ENCODE data around the gene SLC46A1.
A peak's percentile ranks its signal among the peaks of the same experiment; 100 is the strongest.

SLC46A1 gene

GRCh38 chr17:28367641-28368305 is 38.2 kb downstream of the SLC46A1 start:
- Histone ChIP-seq H3K79me2 (ENCODE audit: control insufficient read depth, insufficient read depth, low read length, poor library complexity) (no peaks in the 10 kb centered on the region), H4K12ac (ENCODE audit: low read depth, low read length) (no peak overlapping the region), H2BK12ac (ENCODE audit: low read length) (no peak overlapping the region), H2AK5ac (ENCODE audit: low read length) (no peak overlapping the region), H3K9me3 (ENCODE audit: insufficient read depth, low read depth, low read length) (no peaks in the 10 kb centered on the region), H2BK120ac (ENCODE audit: insufficient read depth, low read length, poor library complexity) (no peak overlapping the region), H3K9ac (ENCODE audit: low read length) (no peak overlapping the region), H3K79me1 (ENCODE audit: low read length) (no peaks in the 10 kb centered on the region), H4K91ac (ENCODE audit: low read depth, low read length) (no peak overlapping the region), H2BK5ac (ENCODE audit: low read depth, low read length, poor library complexity) (no peak overlapping the region), H3K27ac (ENCODE audit: low read depth, low read length) (no peak overlapping the region), H3K4ac (ENCODE audit: low read depth, low read length) (no peak overlapping the region), H3K27me3 (ENCODE audit: insufficient read depth, low read length) (peaks cover 13% of the 10 kb centered on the region), H3K36me3 (ENCODE audit: control insufficient read depth in 1 of 2, insufficient read depth in 2 of 2, low read length in 2 of 2) (peaks cover 6 to 20% of the 10 kb centered on the region in 2 experiments), H3K4me2 (ENCODE audit: low read length) (no peak overlapping the region), H2AFZ (ENCODE audit: insufficient read depth, low read length, poor library complexity) (no peak overlapping the region), H4K8ac (ENCODE audit: low read depth, low read length) (no peak overlapping the region), H3K14ac (ENCODE audit: low read length) (no peak overlapping the region), H3K23ac (ENCODE audit: low read length) (no peak overlapping the region), H3K4me1 (ENCODE audit: control insufficient read depth in 1 of 2, insufficient read depth in 2 of 2, low read length in 2 of 2) (peaks cover 16 to 22% of the 10 kb centered on the region in 2 experiments), H3K18ac (ENCODE audit: low read length) (no peak overlapping the region), H3K4me3 (ENCODE audit: low read depth, low read length) (no peak overlapping the region)
- no CpG with 5 or more reads among the region's 21 CpGs for WGBS (ENCODE audit: extremely low coverage, insufficient coverage, insufficient read length)
- DNase-seq: no peak

- Histone ChIP-seq H4K8ac (ENCODE audit: low read depth, low read length) (no peak overlapping the region), H3K9ac (ENCODE audit: low read length) (no peak overlapping the region), H3K4me1 (ENCODE audit: control insufficient read depth in 1 of 2, insufficient read depth in 2 of 2, low read length in 2 of 2) (peaks cover 10 to 15% of the 10 kb centered on the region in 2 experiments), H2BK5ac (ENCODE audit: low read depth, low read length, poor library complexity) (no peak overlapping the region), H2AK5ac (ENCODE audit: low read length) (no peak overlapping the region), H4K12ac (ENCODE audit: low read depth, low read length) (no peak overlapping the region), H3K14ac (ENCODE audit: low read length) (no peak overlapping the region), H3K27me3 (ENCODE audit: insufficient read depth, low read length) (peaks cover 1% of the 10 kb centered on the region), H3K4me3 (ENCODE audit: low read depth, low read length) (no peak overlapping the region), H3K27ac (ENCODE audit: low read depth, low read length) (no peak overlapping the region), H3K79me2 (ENCODE audit: control insufficient read depth, insufficient read depth, low read length, poor library complexity) (no peaks in the 10 kb centered on the region), H3K4ac (ENCODE audit: low read depth, low read length) (no peak overlapping the region), H3K9me3 (ENCODE audit: insufficient read depth, low read depth, low read length) (no peaks in the 10 kb centered on the region), H3K18ac (ENCODE audit: low read length) (no peak overlapping the region), H3K4me2 (ENCODE audit: low read length) (no peak overlapping the region), H3K36me3 (ENCODE audit: control insufficient read depth in 1 of 2, insufficient read depth in 2 of 2, low read length in 2 of 2) (peaks cover 10 to 25% of the 10 kb centered on the region in 2 experiments), H2BK12ac (ENCODE audit: low read length) (no peak overlapping the region), H4K91ac (ENCODE audit: low read depth, low read length) (no peak overlapping the region), H3K23ac (ENCODE audit: low read length) (no peak overlapping the region), H3K79me1 (ENCODE audit: low read length) (no peaks in the 10 kb centered on the region), H2AFZ (ENCODE audit: insufficient read depth, low read length, poor library complexity) (no peak overlapping the region), H2BK120ac (ENCODE audit: insufficient read depth, low read length, poor library complexity) (no peak overlapping the region)
- DNase-seq: no peak
- no CpG with 5 or more reads among the region's 1 CpG for WGBS (ENCODE audit: extremely low coverage, insufficient coverage, insufficient read length)
These were observed 39.4 kb downstream of the SLC46A1 start for GRCh38 chr17:28366605-28367004.

GRCh38 chr17:28365487-28365886 is 40.5 kb downstream of the SLC46A1 start:
- H3K14ac ChIP-seq (ENCODE audit: low read length): no peak overlapping the region
- H4K8ac ChIP-seq (ENCODE audit: low read depth, low read length): no peak overlapping the region
- H4K12ac ChIP-seq (ENCODE audit: low read depth, low read length): no peak overlapping the region
- no peak overlapping the region for H2BK12ac ChIP-seq (ENCODE audit: low read length)
- no peak overlapping the region for H2BK120ac ChIP-seq (ENCODE audit: insufficient read depth, low read length, poor library complexity)
- no peak for DNase-seq
- H3K4me1 ChIP-seq (ENCODE audit: control insufficient read depth in 1 of 2, insufficient read depth in 2 of 2, low read length in 2 of 2): peaks cover 6 to 9% of the 10 kb centered on the region in 2 experiments
- H3K36me3 ChIP-seq (ENCODE audit: control insufficient read depth in 1 of 2, insufficient read depth in 2 of 2, low read length in 2 of 2): peaks cover 17 to 36% of the 10 kb centered on the region in 2 experiments
- no peak overlapping the region for H3K23ac ChIP-seq (ENCODE audit: low read length)
- no peak overlapping the region for H2BK5ac ChIP-seq (ENCODE audit: low read depth, low read length, poor library complexity)
- H4K91ac ChIP-seq (ENCODE audit: low read depth, low read length): no peak overlapping the region
- no peaks in the 10 kb centered on the region for H3K27me3 ChIP-seq (ENCODE audit: insufficient read depth, low read length)
- no peak overlapping the region for H2AK5ac ChIP-seq (ENCODE audit: low read length)
- no peak overlapping the region for H2AFZ ChIP-seq (ENCODE audit: insufficient read depth, low read length, poor library complexity)
- H3K9ac ChIP-seq (ENCODE audit: low read length): no peak overlapping the region
- H3K4me3 ChIP-seq (ENCODE audit: low read depth, low read length): no peak overlapping the region
- no peaks in the 10 kb centered on the region for H3K79me2 ChIP-seq (ENCODE audit: control insufficient read depth, insufficient read depth, low read length, poor library complexity)
- no peaks in the 10 kb centered on the region for H3K79me1 ChIP-seq (ENCODE audit: low read length)
- no peak overlapping the region for H3K27ac ChIP-seq (ENCODE audit: low read depth, low read length)
- no peak overlapping the region for H3K4me2 ChIP-seq (ENCODE audit: low read length)
- H3K9me3 ChIP-seq (ENCODE audit: insufficient read depth, low read depth, low read length): no peaks in the 10 kb centered on the region
- H3K4ac ChIP-seq (ENCODE audit: low read depth, low read length): no peak overlapping the region
- H3K18ac ChIP-seq (ENCODE audit: low read length): no peak overlapping the region
- WGBS (ENCODE audit: extremely low coverage, insufficient coverage, insufficient read length): no CpG with 5 or more reads among the region's 3 CpGs

GRCh38 chr17:28364665-28365363 is 41.2 kb downstream of the SLC46A1 start, which contains the start of gene SEBOX:
SEBOX (minus strand) TSS chr17:28365199; CDS start chr17:28365151, 48 bp downstream.
- H3K9ac ChIP-seq (ENCODE audit: low read length): peak within 1 kb of the TSS; percentile 15
- no peak within 1 kb of the TSS for H3K4ac ChIP-seq (ENCODE audit: low read depth, low read length)
- no peak within 1 kb of the TSS for H3K27ac ChIP-seq (ENCODE audit: low read depth, low read length)
- no peaks in the 10 kb centered on the region for H3K9me3 ChIP-seq (ENCODE audit: insufficient read depth, low read depth, low read length)
- DNase-seq: no peak
- no peak within 1 kb of the TSS for H2BK120ac ChIP-seq (ENCODE audit: insufficient read depth, low read length, poor library complexity)
- H3K23ac ChIP-seq (ENCODE audit: low read length): no peak within 1 kb of the TSS
- no peak within 1 kb of the TSS for H2AFZ ChIP-seq (ENCODE audit: insufficient read depth, low read length, poor library complexity)
- no peak within 1 kb of the TSS for H4K12ac ChIP-seq (ENCODE audit: low read depth, low read length)
- H3K4me3 ChIP-seq (ENCODE audit: low read depth, low read length): peak within 1 kb of the TSS; percentile 37
- H3K4me2 ChIP-seq (ENCODE audit: low read length): no peak within 1 kb of the TSS
- no peaks in the 10 kb centered on the region for H3K27me3 ChIP-seq (ENCODE audit: insufficient read depth, low read length)
- WGBS (ENCODE audit: extremely low coverage, insufficient coverage, insufficient read length): no CpG with 5 or more reads among the region's 13 CpGs
- H2AK5ac ChIP-seq (ENCODE audit: low read length): no peak within 1 kb of the TSS
- H3K36me3 ChIP-seq (ENCODE audit: control insufficient read depth in 1 of 2, insufficient read depth in 2 of 2, low read length in 2 of 2): peaks cover 21 to 42% of the 10 kb centered on the region in 2 experiments
- H3K79me2 ChIP-seq (ENCODE audit: control insufficient read depth, insufficient read depth, low read length, poor library complexity): no peaks in the 10 kb centered on the region
- H2BK5ac ChIP-seq (ENCODE audit: low read depth, low read length, poor library complexity): no peak within 1 kb of the TSS
- H2BK12ac ChIP-seq (ENCODE audit: low read length): no peak within 1 kb of the TSS
- H3K79me1 ChIP-seq (ENCODE audit: low read length): no peaks in the 10 kb centered on the region
- H4K91ac ChIP-seq (ENCODE audit: low read depth, low read length): no peak within 1 kb of the TSS
- H3K14ac ChIP-seq (ENCODE audit: low read length): no peak within 1 kb of the TSS
- H3K4me1 ChIP-seq (ENCODE audit: control insufficient read depth in 1 of 2, insufficient read depth in 2 of 2, low read length in 2 of 2): peaks cover 2 to 3% of the 10 kb centered on the region in 2 experiments
- no peak within 1 kb of the TSS for H3K18ac ChIP-seq (ENCODE audit: low read length)
- H4K8ac ChIP-seq (ENCODE audit: low read depth, low read length): no peak within 1 kb of the TSS
